ENCODE data around the gene PIP4P1.

GRCh38 chr14:20508367-20508766 is 47.1 kb upstream of the PIP4P1 start:
- TF ChIP-seq SPI1 (IDR thresholded peaks at IDR 0.05; ENCODE audit: low read depth, low read length) (no peak), POLR2A (IDR thresholded peaks at IDR 0.05; ENCODE audit: low read depth, low read length) (no peak), POLR2AphosphoS5 (IDR thresholded peaks at IDR 0.05; ENCODE audit: low read depth, low read length) (no peak), TAF1 (IDR thresholded peaks at IDR 0.05; ENCODE audit: low read depth, low read length) (no peak), POU2F2 (IDR thresholded peaks at IDR 0.05; ENCODE audit: low read depth, low read length) (no peak), PAX5 (IDR thresholded peaks at IDR 0.05; ENCODE audit: insufficient read depth, low read length, severe bottlenecking) (no peak)
